Activated CD4-positive, alpha-beta T cell treated with anti-CD3 and anti-CD28 coated beads for 4 hours (primary cell): ENCODE results near the gene SPRN.
"Not testable (repeated sequence)": the region's sequence is repeated elsewhere in the genome, so short reads cannot be mapped to it uniquely, and the experiment has no call there.

Experiments
- DNase-seq, 2 donors: peaks; one replicate each; pipeline ENCODE4 v3.0.0-alpha.2; 2020

SPRN gene

DNA sequence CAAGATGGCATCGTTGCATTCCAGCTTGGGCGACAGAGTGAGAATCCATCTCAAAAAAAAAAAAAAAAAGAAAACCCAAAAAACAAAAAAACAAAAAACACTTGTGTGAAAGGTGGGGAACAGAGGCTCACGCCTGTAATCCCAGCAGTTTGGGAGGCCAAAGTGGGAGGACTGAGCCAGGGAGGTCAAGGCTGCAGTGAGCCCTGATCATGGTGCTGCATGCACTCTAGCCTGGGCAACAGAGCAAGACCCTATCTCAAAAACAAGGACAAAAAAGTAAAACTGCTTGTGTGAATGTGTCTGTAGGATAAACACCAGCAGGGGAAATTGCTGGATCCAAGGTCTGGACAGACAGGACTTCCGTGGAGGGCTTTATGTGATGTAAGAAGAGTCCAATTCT, 40.9 kb downstream of the SPRN start:
- no peak for DNase-seq

- DNase-seq: no peak
Observed at GRCh38 chr10:133381036-133381435, 43.4 kb downstream of the SPRN start.

- no peak for DNase-seq
Observed at GRCh38 chr10:133379801-133380666, 44.4 kb downstream of the SPRN start.

- peak; percentile 57 to 60 for DNase-seq
Observed at GRCh38 chr10:133379152-133379800, 45.1 kb downstream of the SPRN start, which contains the start of gene PAOX. TSS of gene PAOX (plus strand) at chr10:133379262. CDS start at chr10:133379317, 55 bp downstream.

- DNase-seq: peak; percentile 55 to 64
Observed at GRCh38 chr10:133378251-133379096, 46.0 kb downstream of the SPRN start.

DNA sequence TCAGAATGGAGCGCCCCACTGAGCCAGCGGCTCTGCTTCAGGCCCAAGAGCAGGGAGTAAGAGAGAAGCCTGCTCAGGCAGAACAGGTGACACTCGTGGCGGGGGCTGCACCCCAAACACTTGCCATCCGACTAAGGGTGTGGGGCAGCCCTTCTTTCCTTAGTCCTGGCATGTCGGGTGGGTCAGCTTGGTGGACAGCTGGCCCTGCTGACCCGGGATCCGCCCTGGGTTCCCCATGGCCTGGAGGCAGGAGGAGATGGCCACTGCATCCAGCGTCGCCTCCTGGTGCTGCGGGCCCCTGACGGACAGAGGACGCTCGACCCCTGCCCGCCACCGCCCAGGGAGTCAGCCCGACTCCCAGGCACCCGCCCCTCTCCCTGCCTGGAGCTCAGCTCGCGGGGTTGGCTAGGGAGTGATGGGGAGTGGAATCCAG, 46.6 kb downstream of the SPRN start:
- DNase-seq: no peak

DNA sequence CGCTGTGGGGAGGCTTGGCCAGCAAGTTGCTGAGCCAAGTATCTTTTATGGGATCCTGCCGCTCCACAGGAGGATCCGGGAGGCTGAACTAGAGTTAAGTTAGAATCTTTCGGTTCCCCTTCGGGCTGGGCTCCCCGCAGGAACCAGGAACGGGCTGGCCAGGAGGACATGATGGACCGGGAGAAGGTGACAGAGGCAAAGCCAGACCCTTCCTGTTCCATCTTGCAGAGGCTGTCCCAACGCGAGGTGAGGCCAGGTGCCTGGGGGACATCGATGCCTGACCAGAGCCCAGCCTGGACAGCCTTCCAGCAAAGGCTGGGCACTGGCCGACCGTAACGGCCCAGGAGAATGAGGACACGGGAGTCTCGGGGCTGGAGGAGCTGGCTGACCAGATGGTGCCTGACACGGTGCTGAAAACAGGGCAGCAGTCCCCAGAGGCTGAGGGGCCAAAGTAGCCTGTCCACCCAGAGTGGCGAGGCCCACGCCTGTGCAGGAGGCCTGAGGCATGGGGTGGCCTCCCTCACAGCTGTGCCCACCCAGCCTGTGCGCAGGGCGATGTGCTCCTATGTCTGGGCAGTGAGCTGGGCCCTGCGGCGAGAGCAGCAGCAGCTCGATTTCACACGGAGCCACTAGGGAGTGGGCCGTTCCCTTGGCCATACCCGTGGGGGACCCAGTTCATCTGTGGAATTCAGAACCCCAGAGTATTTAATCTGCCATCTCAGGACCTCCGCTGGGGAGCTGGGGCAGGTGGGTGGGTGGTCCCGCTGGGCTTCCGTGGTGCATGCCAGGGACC, 47.2 kb downstream of the SPRN start:
- DNase-seq: no peak

- DNase-seq: not testable (repeated sequence)
Observed at GRCh38 chr10:133376183-133376582, 48.2 kb downstream of the SPRN start.

- DNase-seq: no peak
Observed at GRCh38 chr10:133375357-133376115, 48.9 kb downstream of the SPRN start.

GRCh38 chr10:133373174-133374090, 51.0 kb downstream of the SPRN start, which contains the start of gene ECHS1:
TSS of gene ECHS1 (minus strand) at chr10:133373354. CDS start at chr10:133373333, 21 bp downstream.
- DNase-seq: peak; percentile 91 to 94

DNA sequence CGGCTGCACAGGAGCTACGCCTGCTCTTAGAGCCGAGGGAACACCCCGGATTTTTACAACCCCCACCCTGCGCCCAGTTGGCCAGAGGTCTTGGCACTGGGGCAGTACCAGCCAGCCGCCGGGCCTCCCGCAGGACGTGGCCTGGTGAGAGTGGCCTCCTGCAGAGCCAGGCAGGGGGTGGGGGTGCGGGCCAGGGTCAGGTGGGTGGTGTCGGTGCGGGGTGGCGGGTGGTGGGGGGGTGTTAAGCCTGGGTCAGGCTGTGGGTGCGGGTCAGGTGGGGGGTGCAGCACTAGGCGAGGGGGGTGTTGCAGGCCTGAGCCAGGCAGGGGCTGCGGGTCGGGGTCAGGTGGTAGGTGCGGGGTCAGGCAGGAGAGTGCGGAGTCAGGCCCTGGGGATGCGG, 51.9 kb downstream of the SPRN start:
- no peak for DNase-seq
